T1000 (cell line): Measurements from ENCODE around the gene SUSD3.

Experiments
- DNase-seq: peaks from one replicate; lab custom pipeline; 2025; ENCODE audit warnings: mixed read lengths; lab: John Stamatoyannopoulos, UW

Gene SUSD3

DNA sequence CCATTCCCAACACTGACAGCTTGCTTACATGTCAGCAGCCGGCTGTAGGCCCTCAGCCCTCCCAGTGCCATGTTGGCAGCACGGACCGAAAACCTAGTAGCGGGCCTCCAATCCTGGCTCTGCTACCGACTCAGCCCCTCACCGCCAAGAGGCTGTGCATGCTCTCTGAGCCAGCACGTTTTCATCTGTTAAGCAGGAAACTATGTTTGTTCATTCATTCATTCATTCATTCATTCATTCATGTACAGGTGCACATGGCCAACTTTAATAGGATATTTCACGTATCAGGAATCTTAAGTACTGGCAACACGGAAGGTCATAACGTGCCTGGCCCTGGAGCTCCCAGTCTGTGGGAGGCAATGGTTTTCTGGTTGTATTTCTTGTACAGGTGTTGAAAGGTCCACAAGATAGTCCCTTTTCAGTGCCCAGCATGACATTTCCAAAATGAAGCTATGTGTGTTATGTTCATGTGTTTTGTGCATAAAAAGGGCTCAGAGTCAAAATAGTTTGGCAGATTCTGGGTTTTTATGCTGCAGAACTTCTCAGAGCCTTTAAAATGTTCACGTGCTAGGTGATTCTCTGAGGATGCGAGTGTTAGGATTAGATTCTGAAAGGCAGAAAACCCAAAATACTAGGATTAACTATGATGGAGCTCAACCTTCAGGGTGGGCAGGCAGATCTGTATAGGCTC lies 17.7 kb downstream of the SUSD3 start:
- no peak for DNase-seq

DNA sequence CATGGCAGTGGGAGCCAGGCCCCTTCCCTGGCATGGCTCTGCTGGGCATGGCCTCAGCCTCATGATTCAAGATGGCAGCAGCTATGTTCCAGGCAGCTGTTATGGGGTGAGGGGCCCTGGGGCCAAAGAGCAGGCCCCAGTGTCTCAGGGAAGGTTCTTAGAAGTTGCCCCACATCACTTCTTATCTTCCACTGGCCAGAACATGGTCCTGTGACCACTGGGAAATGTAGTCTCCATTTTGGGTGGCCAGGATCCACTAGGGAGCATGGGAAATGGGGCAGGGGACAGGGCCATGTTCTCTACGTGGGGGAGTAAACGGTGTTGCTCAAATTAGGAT lies 18.3 kb downstream of the SUSD3 start:
- no peak for DNase-seq

DNA sequence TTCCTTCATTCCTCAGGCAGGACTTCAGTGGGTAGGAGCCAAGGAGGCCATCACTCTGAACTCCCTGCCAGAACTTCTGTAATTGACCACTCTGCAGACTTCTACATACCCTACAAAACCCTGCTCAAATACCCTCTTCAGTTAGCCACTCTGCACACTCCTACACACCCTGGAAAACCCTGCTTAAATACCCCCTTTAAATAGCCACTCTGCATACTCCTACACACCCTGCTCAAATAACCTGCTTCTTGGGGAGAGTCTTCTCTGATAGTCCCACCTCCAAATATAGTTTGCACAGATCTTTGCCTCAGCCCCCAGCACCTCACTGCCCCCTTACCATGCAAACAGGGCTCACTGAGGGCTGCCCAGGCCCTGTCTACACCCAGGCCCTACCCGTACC lies 18.9 kb downstream of the SUSD3 start:
- DNase-seq: no peak

DNA sequence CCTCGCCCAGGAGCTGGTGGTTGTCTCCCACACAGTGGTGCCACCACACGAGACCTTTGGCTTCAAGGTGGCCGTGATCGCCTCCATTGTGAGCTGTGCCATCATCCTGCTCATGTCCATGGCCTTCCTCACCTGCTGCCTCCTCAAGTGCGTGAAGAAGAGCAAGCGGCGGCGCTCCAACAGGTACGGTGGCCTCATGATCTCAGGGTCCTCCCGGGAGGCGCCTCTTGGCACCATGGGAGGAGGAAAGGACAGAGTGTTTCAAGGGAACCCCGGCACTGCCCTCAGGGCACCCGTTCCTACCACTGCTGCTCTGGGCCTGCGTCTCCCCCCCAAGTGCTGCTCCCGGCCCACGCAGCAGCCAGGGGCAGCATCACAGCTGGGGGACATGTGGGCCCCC lies 19.3 kb downstream of the SUSD3 start:
- no peak for DNase-seq

DNA sequence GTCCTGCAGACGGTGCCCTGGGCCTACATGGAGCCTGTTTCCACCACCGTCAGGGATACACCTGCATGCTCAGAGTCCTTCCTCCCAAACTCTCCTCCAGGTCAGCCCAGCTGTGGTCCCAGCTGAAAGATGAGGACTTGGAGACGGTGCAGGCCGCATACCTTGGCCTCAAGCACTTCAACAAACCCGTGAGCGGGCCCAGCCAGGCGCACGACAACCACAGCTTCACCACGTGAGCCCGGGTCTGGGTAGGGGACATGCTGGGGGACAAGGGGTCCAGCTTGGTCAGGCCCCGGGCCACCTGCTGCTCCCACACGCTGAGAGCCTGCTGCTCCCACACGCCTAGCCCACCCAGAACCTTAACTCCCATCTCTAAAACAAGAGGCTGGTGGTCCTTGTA lies 20.9 kb downstream of the SUSD3 start:
- DNase-seq: no peak

DNA sequence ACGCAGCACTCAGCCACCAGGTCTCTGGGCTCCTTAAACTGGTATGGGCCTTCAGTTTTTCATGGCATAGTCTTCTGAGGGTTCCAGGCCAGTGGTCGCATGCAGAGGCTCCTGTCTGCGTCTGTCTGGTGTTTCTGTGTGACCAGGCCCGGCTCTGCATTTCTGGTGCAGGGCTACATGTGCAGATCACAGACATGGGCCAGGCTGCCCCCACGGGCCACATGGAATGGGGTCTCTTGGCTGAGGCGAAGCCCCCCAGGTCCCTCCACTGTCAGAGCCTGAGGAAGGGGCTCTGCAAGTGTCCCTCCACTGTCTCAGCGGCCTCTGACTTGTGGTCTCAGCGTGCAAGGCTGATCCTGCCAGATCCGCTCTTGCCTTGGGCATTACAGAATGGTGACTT lies 21.9 kb downstream of the SUSD3 start:
- no peak for DNase-seq

DNA sequence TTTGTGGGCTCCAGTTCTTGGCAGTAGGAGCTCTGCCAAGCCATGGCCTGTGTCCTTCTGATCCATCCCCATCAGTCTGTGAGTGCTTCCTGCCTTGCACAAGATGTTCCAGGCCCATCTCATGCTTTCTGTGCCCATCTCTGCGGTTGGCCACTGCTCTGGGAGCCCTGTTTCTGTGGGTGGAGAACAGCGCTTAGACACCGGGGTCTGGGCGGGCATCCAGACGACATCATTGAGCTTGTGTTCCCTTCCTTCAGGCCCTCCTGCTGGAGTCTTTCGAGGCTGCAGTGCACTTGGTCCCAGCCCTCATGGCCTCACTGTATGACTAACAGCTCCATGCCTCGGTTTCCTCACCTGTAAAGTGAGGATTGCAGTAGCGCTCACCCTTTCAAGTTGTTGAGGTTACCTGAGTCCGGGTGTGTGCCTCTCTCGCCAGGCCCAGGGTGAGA lies 22.6 kb downstream of the SUSD3 start:
- DNase-seq: no peak

DNA sequence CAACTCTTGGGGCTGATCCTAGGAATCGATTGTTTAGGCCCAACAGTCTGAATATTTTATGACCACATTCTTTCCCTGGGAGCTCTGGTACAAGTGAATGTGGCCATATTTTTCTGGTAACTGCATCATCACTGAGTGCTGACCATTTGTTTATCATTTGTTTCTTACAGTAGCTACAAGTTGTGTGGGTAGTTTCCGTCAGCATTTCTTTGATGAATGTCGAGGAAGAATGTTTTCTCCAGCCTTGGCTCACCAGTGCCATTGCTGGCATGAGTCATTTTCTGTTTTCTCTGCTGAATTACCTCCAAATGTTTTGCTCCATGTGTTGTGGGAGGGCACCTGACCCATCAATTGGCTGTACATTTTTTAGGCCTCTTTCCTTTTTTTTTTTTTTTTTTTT lies 23.4 kb downstream of the SUSD3 start:
- no peak for DNase-seq

DNA sequence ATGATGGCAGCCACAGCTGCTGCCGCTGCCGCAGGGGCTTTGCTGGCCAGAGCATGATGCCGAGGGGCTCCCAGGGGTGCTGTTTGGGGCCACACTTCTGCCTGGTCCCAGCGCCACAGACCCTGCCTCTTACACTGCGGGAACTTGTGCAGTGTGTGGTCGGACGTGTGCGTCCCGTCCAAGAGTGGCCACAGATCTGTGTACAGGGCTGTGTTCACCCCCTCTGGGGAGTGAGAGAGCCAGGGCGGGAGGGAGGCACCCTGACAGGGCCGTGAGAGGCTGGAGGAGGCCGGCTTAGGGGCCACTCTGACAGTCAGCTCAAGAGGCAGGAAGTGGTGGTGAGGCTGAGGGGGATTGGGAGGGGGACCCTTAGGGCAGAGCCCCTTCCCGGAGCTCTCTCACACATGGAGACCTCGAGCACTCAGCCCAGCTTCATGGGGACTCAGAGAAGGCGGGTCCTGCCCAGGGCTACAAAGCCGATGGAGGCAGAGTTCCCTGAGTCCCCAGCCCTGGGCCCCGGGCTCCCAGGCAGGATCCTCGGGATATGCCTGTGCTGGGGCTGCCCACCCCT lies 24.4 kb downstream of the SUSD3 start:
- no peak for DNase-seq

DNA sequence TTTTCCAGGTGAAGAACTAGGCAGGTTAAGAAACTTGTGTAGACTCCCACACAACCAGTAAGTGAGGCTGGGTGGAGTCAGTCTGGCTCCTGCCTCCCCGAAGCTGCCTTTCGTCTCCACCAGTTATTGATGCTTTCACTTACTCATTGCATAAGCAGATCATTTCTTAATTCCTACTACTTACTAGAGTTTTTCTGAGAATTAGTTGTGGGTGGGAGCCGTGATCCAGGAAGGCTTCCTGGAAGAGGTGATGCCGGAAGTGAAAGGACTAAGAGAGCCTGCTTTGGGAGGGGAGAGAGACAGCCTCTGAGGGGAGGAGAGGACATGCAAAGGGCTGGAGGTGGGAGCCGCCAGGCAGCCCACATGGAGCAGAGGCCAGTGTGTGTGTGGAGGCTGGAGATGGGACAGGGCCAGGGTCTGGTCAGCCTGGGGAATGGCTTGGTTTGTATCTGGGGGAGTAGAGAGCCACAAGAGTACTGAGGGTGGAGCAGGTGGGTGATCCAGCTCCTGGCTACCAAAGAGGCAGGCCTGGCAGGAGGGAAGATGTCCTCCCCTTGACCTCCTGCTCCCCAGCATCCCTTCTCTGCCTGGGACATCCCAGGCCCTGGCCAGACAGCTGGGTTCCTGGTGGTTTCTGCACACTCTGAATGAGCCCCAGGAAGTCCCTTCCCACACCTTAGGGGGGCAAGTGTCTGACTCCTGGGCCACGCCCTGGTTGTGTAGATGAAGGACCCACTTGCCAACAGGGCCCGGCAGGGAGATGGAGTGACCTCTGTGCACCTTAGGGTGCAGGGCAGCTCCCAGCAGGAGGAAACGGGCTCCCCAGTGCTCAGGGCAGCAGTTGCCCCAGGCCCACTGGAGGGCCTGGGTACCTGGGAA lies 25.3 kb downstream of the SUSD3 start:
- DNase-seq: no peak

DNA sequence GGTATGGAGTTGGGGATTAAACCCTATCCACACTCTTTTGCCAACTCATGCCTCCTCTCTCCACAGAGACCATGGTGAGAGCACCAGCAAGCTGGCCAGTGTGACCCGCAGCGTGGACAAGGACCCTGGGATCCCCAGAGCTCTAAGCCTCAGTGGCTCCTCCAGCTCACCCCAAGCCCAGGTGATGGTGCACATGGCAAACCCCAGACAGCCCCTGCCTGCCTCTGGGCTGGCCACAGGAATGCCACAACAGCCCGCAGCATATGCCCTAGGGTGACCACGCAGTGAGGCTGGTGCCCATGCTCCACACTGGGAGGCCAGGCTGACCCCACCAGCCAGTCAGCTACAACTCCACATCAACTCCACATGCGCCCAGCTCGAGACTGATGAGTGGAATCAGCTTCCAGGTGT lies 26.0 kb downstream of the SUSD3 start:
- DNase-seq: no peak

DNA sequence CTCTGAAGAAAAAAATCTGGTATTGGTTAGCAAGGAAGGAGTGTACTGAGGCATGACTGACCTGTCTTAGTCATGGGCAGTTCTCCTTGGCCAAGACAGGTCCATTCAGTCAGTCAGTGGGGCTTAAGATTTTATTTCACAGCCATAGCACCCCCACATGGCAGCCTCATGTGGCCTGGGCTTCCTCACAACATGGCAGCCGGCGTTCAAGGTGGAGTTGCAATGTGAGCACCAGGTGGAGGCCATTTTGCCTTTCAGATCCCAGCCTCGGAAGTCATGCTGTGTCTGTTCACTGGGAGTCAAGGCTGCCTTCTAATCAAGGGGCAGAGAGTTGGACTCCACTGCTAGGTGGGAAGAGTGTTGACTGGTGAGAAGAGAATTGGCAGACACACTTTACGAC lies 27.2 kb downstream of the SUSD3 start:
- DNase-seq: no peak

DNA sequence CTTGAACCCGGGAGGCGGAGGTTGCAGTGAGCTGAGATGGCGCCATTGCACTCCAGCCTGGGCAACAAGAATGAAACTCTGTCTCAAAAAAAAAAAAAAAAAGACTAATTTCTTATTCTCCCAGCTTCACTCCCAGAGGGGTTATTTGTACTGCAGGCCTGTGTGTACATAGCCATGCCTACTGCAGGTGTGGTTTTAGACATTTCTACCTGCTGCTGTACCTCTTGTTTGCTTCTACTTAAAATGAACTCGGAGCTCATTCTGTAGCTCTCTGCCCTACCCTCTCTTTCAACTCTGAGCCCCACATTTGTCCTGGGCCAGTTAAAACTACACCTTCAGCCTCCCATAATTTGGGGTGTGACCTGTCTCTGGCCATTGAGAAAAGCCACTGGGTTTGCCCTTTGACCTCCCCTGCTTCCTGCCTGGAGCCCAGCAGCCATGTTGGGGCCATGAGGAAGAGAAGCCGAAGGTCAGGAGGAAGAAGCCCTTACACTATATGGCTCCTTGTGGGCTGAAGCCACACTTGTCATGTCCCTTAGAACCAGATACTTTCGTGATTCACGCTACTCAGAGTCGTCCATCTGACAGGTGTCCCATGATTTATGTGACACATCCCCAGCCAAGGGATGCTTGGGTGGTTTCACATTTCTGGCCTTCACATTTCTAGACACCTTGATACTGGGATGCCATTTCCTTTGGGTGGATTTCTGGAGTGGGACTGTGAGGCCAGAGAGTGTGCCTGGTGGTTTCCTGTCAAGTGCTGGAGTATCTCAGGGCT lies 28.1 kb downstream of the SUSD3 start:
- DNase-seq: no peak

DNA sequence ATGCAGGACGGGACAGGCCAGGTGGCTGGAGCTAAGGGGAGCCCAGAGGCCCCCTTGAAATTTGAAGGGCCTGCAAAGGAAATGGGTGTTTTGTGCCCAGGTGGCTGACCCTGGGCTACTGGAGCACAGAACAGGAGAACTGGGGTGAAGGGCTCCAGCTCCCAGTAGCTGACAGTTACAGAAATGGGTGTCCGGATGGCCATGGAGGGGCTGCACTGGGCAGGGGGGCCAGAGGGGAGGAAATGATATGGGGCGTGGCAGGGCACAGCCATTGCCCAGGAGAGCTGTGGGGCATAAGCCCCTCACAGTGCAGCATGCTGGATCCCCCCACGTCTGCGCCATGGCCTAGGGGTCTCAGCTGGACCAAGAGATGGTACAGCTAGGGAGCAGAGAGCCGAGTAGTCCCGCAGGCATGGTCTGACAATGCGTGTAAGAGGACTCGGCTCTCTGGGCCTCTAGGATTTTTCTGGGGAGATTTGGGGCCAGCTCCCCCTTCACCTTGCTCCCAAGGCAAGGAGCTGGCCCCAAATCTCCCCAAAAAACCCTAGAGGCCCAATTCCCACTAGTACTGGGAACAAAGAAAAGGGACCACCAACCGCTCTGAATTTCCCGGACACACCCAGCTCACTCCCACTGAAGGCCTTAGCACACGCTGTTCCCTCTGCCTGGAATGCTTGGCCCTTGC lies 29.6 kb downstream of the SUSD3 start:
- DNase-seq: no peak

DNA sequence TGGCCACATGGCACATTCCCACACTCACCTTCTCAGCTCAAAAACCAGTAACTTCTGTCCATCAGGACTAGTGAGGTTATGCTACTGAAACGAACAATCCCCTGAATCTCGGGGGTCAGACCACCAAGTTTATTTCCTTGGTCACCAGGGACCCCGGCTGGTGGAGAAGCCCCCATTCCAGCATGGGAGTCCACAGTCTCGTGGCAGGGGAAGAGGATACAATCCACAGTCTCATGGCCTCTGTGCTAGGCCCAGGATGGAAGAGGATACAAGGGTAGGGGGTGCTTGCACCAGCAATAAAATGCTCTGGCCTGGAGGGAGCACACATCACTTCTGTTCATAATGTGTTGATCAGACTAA lies 30.1 kb downstream of the SUSD3 start:
- no peak for DNase-seq

DNA sequence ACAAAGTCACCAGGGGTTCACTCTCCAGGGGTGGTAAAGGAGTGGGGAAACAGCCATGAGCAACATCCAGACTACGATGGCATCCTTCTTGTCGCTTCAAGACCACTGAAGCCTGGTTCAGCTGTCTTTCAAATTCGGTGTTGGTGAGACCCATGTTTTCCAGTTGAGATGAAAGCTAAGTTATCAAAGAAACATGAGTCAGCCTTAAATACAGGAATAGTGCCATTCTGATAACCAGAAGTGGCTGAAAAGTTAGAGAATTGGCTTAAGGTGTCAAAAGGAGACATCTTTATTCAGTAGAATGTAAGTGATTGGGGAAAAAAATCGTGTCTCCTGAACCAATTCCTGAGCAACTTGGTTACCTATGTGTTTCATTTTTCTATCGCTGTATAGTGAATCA lies 30.5 kb downstream of the SUSD3 start:
- DNase-seq: no peak

DNA sequence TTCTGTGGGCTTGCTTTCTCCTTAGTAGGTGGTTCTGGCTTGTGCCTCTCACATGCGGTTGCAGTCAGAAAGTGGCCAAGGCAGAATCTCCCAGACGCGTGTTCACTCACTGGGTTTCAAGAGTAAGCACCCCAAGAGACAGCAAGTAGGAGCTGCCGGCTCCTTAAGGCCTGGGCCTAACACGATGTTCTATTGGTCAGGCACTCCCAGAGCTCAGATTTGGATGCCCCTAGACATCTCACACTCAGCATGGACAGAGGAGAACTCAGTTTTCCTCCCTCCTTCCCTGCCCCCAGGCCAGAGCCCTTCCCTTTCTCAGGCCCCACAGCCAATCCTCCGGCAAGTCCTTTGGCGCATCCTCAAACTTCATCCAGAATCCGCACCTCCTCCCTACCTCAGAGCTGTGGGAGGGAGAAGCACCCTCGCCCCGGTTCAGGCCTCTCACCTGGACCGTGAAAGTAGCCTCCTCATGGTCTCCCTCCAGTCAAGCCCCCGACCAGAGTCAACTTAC lies 31.0 kb downstream of the SUSD3 start:
- DNase-seq: no peak

DNA sequence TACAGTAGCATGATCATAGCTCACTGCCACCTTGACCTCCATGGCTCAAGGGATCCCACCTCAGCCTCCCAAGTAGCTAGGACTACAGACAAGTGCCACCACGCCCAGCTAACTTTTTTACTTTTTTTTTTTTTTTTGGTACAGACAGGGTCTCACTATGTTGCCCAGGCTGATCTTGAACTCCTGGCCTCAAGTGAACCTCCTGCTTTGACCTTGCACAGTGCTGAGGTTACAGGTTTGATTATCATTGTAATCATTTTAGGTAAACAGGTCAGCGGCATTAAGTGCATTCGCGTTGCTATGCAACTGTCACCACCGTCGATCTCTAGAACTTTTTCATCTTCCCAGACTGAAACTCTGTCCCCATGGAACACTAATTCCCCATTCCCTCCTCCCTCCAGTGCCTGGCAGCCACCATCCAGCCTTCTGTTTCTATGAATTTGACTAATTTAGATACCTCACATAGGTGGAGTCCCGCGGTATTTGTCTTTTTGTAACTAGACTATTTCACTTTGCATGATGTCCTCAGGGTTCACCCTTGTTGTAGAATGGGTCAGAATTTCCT lies 31.7 kb downstream of the SUSD3 start:
- DNase-seq: no peak

DNA sequence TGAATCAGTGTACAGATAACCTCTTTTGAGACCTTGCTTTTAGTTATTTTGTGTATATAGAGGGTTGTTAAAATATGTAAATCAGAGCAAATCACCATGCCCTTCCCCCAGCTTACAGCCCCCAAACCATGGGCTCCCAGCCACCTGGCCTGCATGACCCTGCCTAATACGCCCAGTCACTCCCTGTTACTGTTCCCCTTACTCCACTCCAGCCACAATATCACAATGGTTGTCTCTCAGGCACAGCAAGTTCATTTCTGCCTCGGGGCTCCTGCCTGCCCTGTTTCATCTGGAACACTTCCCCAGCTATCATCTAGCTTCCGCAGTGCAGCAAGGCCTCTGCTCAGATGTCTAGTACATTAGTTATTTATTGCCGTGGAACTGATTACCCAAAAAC lies 32.6 kb downstream of the SUSD3 start:
- no peak for DNase-seq

DNA sequence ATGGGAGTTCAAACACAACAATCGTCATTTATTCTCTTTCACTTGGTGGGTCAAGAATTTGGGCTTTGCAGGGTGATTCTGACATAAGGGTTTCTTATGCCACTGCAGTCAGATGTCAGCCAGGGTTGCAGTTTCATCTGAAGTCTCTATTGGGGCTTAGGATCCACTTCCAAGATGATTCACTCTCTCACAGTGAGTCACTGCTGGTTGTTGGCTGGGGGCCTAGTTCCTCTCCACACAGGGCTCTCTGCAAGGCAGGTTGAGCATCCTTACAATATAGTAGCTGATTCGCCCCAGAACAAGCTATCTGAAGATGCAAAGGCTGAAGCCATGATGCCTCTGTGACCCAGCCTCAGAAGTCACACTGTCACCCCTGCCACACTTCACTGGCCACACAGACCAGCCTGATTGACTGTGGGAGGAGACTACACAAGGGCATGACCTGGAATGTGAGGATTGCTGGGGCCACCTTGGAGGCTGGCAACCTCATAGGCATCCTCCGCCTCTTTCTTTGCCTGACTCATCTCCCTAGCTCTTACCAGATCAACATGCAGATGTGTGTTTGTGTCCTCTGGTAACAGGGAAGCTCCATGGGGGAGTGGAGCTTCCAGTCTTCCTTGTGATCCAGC lies 33.1 kb downstream of the SUSD3 start:
- peak; percentile 76 for DNase-seq
